RCC 7860 (cell line): ENCODE measurements around the gene UPF1.

Experiments used
- DNase-seq: peaks from one replicate; pipeline ENCODE4 v3.0.0-alpha.2; 2015; ENCODE audit warnings: low spot score
- FAIRE-seq: peaks from 2 replicates; lab custom pipeline; 2012; peaks lifted over from hg19 to GRCh38; lab: Jason Lieb, UNC

The UPF1 gene

GRCh38 chr19:18831524-18832305, at the start of gene UPF1:
TSS of gene UPF1 (plus strand) at chr19:18831959. CDS start at chr19:18832210, 251 bp downstream.
- peak; percentile 67 for DNase-seq
- FAIRE-seq = no peak

DNA sequence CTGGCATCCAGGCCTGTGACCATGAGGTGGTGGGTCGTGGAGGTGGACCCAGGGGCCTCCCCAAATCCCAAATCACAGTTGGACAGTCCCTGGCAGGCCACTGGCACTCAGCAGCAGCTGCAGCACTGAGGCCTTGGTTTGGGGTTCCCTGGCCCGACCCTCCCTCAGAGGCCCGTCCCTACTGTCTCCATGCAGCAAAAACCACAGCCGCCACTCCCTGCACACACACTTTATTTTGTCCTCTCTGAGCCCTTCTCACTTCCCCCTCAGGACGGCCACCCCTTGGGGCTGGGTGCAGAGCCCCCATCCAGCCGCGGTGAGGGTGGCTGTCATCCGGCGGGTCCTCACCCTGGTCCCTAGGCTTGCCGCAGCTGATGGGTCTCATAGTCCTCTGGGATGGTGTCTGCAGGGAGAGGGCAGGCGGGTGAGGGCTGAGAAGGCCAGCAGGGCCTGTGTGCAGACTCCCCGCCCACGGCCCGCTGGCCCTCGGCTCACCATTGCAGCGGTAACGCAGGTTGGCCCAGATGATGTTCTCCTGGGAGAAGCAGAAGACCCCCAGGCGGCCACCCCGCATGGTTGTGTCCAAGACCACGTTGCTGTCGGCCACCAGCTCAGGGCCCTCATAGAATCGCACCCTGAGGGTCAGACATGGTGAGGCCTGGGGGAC, 49.1 kb upstream of the UPF1 start:
- DNase-seq (no peak), FAIRE-seq (no peak)

DNA sequence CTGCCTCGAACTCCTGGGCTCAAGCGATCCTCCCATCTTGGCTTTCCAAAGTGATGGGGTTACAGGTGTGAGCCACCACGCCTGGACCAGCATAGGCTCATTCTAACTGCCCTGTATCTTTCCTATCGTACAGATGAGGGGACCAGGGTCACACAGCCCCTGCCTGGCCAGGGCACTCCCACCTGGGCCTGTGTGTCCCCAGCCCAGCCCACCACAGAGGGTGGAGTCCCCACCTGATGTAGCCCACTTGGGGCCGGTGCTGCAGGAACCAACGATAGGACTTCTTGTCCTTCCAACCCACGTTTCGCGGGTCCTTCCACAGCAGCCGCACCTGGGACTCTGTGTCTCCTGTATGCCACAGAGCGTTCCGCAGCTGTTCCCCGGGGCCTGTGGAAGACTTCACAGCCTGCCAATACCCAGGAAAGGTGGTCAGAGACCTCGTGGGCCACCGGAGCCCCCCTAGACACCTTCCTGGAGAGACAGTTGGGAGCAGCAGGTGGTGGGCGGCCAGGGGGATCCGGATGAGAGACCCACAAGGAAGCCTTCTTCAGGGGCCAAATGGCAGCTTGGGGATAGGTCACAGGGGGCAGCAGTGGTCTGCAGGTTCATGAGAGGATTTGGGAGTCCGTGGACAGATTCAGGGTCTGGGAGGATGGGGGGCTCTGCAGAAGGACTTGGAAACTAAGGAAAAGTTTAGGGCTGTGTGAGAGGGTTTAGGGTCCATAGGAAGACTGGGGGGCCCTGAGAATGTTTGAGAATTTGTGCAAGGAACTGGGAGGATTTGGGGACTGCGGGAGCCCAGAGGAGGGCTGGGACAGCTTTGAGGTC, 47.6 kb upstream of the UPF1 start:
- FAIRE-seq (no peak), DNase-seq (no peak)

DNA sequence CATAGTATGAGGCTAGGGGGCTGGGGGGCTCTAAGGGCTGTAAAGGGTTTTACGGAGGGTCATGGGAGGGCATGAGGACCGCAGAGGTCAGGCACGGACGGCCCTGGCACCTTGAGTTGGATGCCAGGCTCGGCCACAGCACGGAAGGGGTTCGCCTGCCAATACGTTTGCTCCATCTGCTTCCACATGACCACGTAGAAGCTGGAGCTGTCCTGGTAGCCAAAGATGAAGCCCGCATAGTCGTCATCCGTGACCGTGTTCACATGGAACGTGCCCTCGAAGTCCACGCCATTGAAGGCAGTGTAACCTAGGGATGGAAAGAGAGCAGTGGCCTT, 47.0 kb upstream of the UPF1 start:
- DNase-seq = no peak
- FAIRE-seq = no peak

DNA sequence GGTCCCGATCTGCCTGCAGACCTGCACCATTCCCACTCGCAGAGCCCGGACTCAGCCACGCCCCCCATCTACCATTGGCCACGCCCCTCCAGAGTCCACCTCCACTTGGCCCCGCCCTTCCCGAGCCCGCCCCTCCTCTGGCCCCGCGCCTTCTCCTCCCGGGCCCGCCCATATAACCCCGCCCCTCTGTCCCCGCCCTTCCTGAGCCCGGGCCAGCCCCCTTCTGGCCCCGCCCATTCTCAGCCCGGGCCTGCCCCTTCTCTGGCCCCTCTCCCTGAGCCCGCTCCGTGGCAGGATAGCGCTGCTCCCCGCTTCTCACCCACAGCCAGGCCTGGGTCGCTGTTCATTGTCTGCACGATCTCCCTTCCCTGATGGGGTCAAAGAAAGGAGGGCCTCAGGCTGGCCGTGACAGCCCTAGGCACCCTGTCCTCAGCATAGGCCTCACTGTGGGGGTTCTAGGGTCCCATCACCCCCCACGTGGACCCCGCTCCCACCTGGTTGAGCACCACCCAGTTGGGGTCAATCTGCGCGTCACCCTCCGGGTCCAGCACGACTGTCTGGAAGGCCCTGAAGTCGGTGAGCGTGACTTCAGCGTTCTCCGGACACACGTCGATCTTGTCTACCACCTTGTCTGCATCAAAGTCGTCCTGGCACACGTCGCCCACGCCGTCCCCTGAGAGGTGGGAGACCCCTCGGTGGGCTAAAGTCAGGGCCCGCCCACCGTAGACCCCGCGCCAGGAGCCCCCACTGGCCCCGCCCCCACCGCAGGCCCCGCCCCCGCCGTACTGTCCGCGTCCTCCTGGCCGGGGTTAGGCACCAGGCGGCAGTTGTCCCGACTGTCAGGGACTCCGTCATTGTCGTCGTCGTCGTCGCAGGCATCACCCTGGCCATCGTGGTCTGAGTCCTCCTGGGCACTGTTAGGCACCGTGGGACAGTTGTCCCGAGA, 46.3 kb upstream of the UPF1 start:
- no peak for FAIRE-seq
- DNase-seq = no peak

- no peak for DNase-seq
- no peak for FAIRE-seq
Measured at GRCh38 chr19:18788529-18789421, 43.0 kb upstream of the UPF1 start.

DNA sequence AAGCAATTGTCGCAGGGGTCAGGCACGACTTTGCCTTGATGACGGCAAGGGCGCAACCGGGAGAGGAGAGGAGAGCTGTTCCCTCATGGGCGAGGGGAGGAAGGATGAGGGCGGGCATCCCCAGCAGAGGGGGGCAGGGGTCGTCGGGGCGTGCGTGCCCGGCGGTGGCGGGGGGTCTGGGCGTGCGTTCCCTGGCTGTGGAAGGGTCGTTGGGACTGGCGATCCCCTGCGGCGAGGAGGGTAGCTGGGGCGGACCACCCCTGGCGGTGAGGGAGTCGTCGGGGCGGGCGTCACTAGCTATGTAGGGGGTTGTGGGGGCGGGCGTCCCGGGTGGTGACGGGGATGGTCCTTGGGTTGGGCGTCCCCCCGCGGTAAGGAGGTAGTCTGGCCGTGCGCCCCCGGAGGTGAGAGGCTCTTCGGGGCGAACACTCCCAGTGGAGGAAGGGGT, 42.3 kb upstream of the UPF1 start:
- FAIRE-seq (no peak), DNase-seq (no peak)

GRCh38 chr19:18789883-18790565, 41.7 kb upstream of the UPF1 start:
- DNase-seq (no peak), FAIRE-seq (no peak)

GRCh38 chr19:18790566-18791314, 41.0 kb upstream of the UPF1 start, which contains the start of gene COMP:
TSS of gene COMP (minus strand) at chr19:18791305. CDS start at chr19:18791269, 36 bp downstream.
- FAIRE-seq = no peak
- DNase-seq = no peak

DNA sequence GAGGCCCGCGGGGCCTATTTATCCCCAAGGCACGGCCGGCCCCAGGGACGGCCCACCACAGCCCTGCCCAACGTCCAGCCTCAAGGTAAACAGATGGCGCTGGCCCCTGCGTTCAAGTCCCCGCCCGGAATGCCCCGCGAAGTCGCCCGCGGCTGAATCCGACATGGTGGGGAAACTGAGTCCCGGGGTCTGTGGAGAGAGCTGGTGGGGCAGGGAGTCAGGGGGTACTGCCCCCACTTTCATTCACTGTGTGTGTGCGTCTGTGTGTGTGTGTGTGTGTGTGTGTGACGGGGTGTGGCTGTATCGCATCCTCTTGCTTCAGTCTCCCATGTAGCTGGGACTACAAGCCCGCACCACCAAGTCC, 40.5 kb upstream of the UPF1 start:
- FAIRE-seq (no peak), DNase-seq (no peak)

DNA sequence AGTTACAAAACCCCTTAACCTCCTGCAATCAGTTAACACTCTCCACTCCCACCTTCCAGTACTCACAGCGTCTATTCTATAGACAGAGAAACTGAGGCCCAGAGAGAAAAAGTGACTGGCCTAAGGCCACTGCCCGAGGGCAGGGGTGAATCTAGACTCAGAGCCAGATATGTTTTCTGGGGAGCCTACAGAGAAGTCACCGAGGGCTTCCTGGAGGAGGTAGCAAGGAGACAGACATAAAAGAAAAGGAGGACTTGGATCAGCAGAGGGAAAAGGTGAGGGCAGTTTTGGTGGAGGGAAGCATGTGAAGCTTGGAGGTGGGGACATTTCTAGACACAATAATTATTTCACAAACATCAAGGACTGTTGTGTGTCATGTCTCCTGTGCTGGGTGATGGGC, 39.1 kb upstream of the UPF1 start:
- DNase-seq (no peak), FAIRE-seq (no peak)

- DNase-seq (no peak), FAIRE-seq (no peak)
Measured at GRCh38 chr19:18793144-18794028, 38.4 kb upstream of the UPF1 start.

DNA sequence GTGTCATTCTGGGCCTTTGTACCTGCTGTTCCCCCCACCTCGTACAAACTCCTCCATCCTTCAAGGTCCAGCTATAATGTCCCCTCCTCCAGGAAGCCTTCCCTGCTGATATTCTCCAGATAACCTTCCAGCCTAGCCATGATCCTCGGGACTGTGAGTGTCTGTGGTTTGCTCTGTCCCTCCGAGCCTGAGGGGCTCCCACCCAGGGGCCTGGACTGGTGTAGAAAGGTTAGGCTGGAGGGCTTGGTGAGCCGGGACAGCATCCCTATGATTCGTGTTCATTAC, 37.8 kb upstream of the UPF1 start:
- FAIRE-seq (no peak), DNase-seq (no peak)

DNA sequence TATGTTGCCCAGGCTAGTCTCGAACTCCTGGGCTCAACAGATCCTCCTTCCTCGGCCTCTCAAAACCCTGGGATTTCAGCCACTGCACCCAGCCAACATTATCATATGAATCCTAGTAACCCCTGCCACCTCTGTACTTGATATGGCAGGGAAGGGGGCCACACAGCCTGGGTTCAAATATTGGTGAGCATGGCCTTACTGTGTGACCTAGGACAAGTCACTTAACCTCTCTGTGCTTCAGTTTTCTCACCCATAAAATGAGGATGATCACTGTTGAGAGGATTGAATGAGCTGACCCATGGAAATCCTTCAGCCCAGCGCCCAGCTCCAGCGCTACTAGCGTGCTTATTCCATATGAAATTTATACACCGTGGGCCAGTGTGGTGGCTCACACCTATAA, 37.1 kb upstream of the UPF1 start:
- FAIRE-seq (no peak), DNase-seq (no peak)

DNA sequence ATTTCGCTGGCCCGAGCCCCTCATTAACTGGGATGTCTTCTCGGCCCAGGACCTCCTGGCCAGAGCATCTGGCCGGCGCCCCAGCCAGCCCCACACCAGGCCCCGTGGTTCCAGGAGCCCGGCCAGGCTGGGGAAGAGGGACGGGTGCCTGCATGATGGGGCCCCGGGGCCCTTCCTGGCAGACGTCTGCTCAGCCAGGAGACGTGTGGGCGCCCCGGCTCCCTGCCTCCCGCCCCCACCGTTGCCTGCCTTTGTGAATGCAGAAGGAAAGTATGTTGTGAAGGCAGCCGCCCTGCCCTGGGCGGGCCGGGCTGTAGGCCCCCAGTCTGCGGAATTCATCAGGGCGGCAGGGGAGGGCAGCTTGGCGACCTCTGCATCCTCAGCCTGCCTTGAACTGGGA, 36.2 kb upstream of the UPF1 start:
- DNase-seq (no peak), FAIRE-seq (no peak)

- FAIRE-seq (no peak), DNase-seq (no peak)
Measured at GRCh38 chr19:18796239-18796638, 35.5 kb upstream of the UPF1 start.
